ENCODE measurements around the gene TATDN2.
"Not testable (repeated sequence)": the region's sequence is repeated elsewhere in the genome, so short reads cannot be mapped to it uniquely, and the experiment has no call there.

Gene TATDN2

GRCh38 chr3:10292505-10293419 lies 44.5 kb downstream of the TATDN2 start, which contains the start of gene GHRL:
Gene GHRL (minus strand): TSS chr3:10292947. CDS start chr3:10290180, 2,767 bp downstream.
- DNase-seq, result no peak

- no peak for DNase-seq
Measured at GRCh38 chr3:10294030-10294586, 45.8 kb downstream of the TATDN2 start.

GRCh38 chr3:10298064-10298463 lies 49.8 kb downstream of the TATDN2 start:
- DNase-seq, result not testable (repeated sequence)

GRCh38 chr3:10299175-10299574 lies 50.9 kb downstream of the TATDN2 start:
- no peak for DNase-seq

GRCh38 chr3:10299679-10300078 lies 51.4 kb downstream of the TATDN2 start:
- DNase-seq, result no peak

- DNase-seq, result no peak
Measured at GRCh38 chr3:10300087-10300486, 51.8 kb downstream of the TATDN2 start.

GRCh38 chr3:10303105-10303504 lies 54.8 kb downstream of the TATDN2 start:
- DNase-seq, result no peak

GRCh38 chr3:10303785-10304184 lies 55.5 kb downstream of the TATDN2 start:
- no peak for DNase-seq

GRCh38 chr3:10304905-10305304 lies 56.6 kb downstream of the TATDN2 start:
- DNase-seq, result no peak

GRCh38 chr3:10305331-10305902 lies 57.2 kb downstream of the TATDN2 start:
- no peak for DNase-seq

GRCh38 chr3:10306156-10306555 lies 57.9 kb downstream of the TATDN2 start:
- no peak for DNase-seq

- no peak for DNase-seq
Measured at GRCh38 chr3:10308678-10309077, 60.4 kb downstream of the TATDN2 start.

GRCh38 chr3:10309736-10310135 lies 61.5 kb downstream of the TATDN2 start:
- DNase-seq, result no peak

- no peak for DNase-seq
Measured at GRCh38 chr3:10310578-10310977, 62.3 kb downstream of the TATDN2 start.

- DNase-seq, result no peak
Measured at GRCh38 chr3:10311710-10312109, 63.5 kb downstream of the TATDN2 start.

GRCh38 chr3:10312391-10312790 lies 64.1 kb downstream of the TATDN2 start:
- DNase-seq, result no peak

GRCh38 chr3:10312861-10313260 lies 64.6 kb downstream of the TATDN2 start:
- no peak for DNase-seq

GRCh38 chr3:10315101-10315500 lies 66.8 kb downstream of the TATDN2 start:
- no peak for DNase-seq

- DNase-seq, result no peak
Measured at GRCh38 chr3:10315771-10316344, 67.6 kb downstream of the TATDN2 start.

- DNase-seq, result no peak
Measured at GRCh38 chr3:10317311-10317960, 69.2 kb downstream of the TATDN2 start.

- DNase-seq, result no peak
Measured at GRCh38 chr3:10317961-10318350, 69.7 kb downstream of the TATDN2 start.

- no peak for DNase-seq
Measured at GRCh38 chr3:10319251-10319650, 71.0 kb downstream of the TATDN2 start.

GRCh38 chr3:10319804-10320203 lies 71.5 kb downstream of the TATDN2 start:
- no peak for DNase-seq
